CD8-positive, alpha-beta memory T cell (primary cell): Measurements from ENCODE around the gene ABHD17A. TPM values are rescaled to one million over a fixed set of nuclear protein-coding genes. Genes with fewer than 3 reads are reported as not detected.

Source experiments
- CTCF ChIA-PET: fragments of 350-600 bp; sonication (Branson Sonifier 250); formaldehyde crosslinking; loops from one replicate; lab custom pipeline; 2021; ENCODE audit warnings: antibody characterized with exemption; lab: Charles Lee
- POLR2A ChIA-PET: fragments of 350-600 bp; sonication (Branson Sonifier 250); formaldehyde crosslinking; loops from one replicate; lab custom pipeline; 2021; ENCODE audit warnings: antibody characterized with exemption; lab: Charles Lee
- DNase-seq, 5 donors: peaks; one replicate each; pipeline versions ENCODE4 v3.0.0 to v3.0.0-alpha.2; 2020 to 2022; ENCODE audit warnings: mixed read lengths in 1 of 5
- H3K27ac ChIP-seq: one replicate; pipeline ENCODE4 v1.7.0; 2013; ENCODE audit warnings: low read depth, mild to moderate bottlenecking, low read length, moderate library complexity
- H3K27me3 ChIP-seq: 2 replicates; pipeline ENCODE4 v1.7.0; 2013; ENCODE audit warnings: low read length, mild to moderate bottlenecking; ENCODE audit not compliant: insufficient read depth, poor library complexity, severe bottlenecking
- H3K36me3 ChIP-seq: 2 replicates; pipeline ENCODE4 v1.7.0; 2013; ENCODE audit warnings: mild to moderate bottlenecking, low read length, moderate library complexity; ENCODE audit not compliant: insufficient read depth
- H3K4me1 ChIP-seq: 2 replicates; pipeline ENCODE4 v1.7.0; 2013; ENCODE audit warnings: mild to moderate bottlenecking, low read length, moderate library complexity; ENCODE audit not compliant: insufficient read depth
- H3K4me3 ChIP-seq: 2 replicates; pipeline ENCODE4 v1.7.0; 2013; ENCODE audit warnings: mild to moderate bottlenecking, low read length
- H3K9me3 ChIP-seq: 2 replicates; pipeline ENCODE4 v1.7.0; 2013; ENCODE audit warnings: mild to moderate bottlenecking, low read length
- H3K27ac Mint-ChIP-seq, 8 donors: one replicate each; pipeline ENCODE4 v1.8.0; 2020 to 2021; ENCODE audit warnings: mixed read lengths in 8 of 8, mild to moderate bottlenecking in 6 of 8, inconsistent platforms in 3 of 8, moderate library complexity in 3 of 8
- H3K27me3 Mint-ChIP-seq, 2 donors: one replicate each; pipeline ENCODE4 v1.8.0; 2020 to 2021; ENCODE audit warnings: mixed read lengths in 2 of 2, mild to moderate bottlenecking in 1 of 2, moderate library complexity in 1 of 2
- H3K36me3 Mint-ChIP-seq, 3 donors: one replicate each; pipeline ENCODE4 v1.8.0; 2020 to 2021; ENCODE audit warnings: mixed read lengths in 3 of 3, inconsistent platforms in 1 of 3, mild to moderate bottlenecking in 1 of 3
- H3K4me1 Mint-ChIP-seq, 3 donors: one replicate each; pipeline ENCODE4 v1.8.0; 2020 to 2021; ENCODE audit warnings: mixed read lengths in 3 of 3, inconsistent platforms in 1 of 3, mild to moderate bottlenecking in 1 of 3
- H3K4me3 Mint-ChIP-seq, 7 donors: one replicate each; pipeline ENCODE4 v1.8.0; 2020 to 2021; ENCODE audit warnings: mixed read lengths in 7 of 7, mild to moderate bottlenecking in 6 of 7, moderate library complexity in 4 of 7, inconsistent platforms in 2 of 7
- H3K9me3 Mint-ChIP-seq, 5 donors: one replicate each; pipeline ENCODE4 v1.8.0; 2020 to 2022; ENCODE audit warnings: mixed read lengths in 5 of 5, mild to moderate bottlenecking in 3 of 5, moderate library complexity in 2 of 5, inconsistent platforms in 1 of 5
- polyA plus RNA-seq: library from polyadenylated mRNA; unstranded; fragments of 300-500 nt; fragmentation: Illumina TruSeq; gene quantifications from one replicate; pipeline ENCODE4 v1.2.3, GENCODE V29; 2021
- total RNA-seq, 2 experiments: library from RNA; stranded (reverse); gene quantifications; one replicate each; pipeline ENCODE4 v1.2.3, GENCODE V29; 2021

Gene ABHD17A
- total and polyA plus RNA-seq, 3 experiments from 2014 or later: 105 to 252 (median 114) TPM

- peak overlapping the region in 1 of 7 donors; percentile 32 for H3K4me3 Mint-ChIP-seq
Measured at GRCh38 chr19:1839658-1840540, 45.4 kb downstream of the ABHD17A start.

GRCh38 chr19:1837625-1838105 lies 47.6 kb downstream of the ABHD17A start:
- Histone ChIP-seq H3K9me3 (no peaks in the 10 kb centered on the region), H3K27ac (peak overlapping the region; percentile 70), H3K4me1 (peaks cover 7% of the 10 kb centered on the region), H3K4me3 (no peak overlapping the region), H3K27me3 (no peaks in the 10 kb centered on the region), H3K36me3 (no peaks in the 10 kb centered on the region)
- peak overlapping the region in 1 of 8 donors; percentile 14 for H3K27ac Mint-ChIP-seq
- no peaks in the 10 kb centered on the region for H3K9me3 Mint-ChIP-seq
- CTCF ChIA-PET: interaction anchor here (1.0 to 4.9 kb wide), 11 partner anchors 8 to 232 kb away, joined by 3 to 36 read pairs (median 6); partner anchors contain the start of genes REXO1 and UQCR11
- POLR2A ChIA-PET: no interaction called here
- peak in 4 of 5 donors; percentile 46 to 66 (median 52) for DNase-seq
- H3K4me1 Mint-ChIP-seq: peaks cover 24 to 60% (median 27%) of the 10 kb centered on the region in 3 donors
- no peaks in the 10 kb centered on the region for H3K27me3 Mint-ChIP-seq
- peaks cover 0 to 23% (median 0%) of the 10 kb centered on the region in 3 donors for H3K36me3 Mint-ChIP-seq
- peak overlapping the region in 1 of 7 donors; percentile 68 for H3K4me3 Mint-ChIP-seq

More at GRCh38 chr19:1839658-1840540, 45.4 kb downstream of the ABHD17A start:
- Histone ChIP-seq H3K27ac (no peak overlapping the region), H3K36me3 (no peaks in the 10 kb centered on the region), H3K9me3 (no peaks in the 10 kb centered on the region), H3K4me3 (no peak overlapping the region), H3K4me1 (peaks cover 23% of the 10 kb centered on the region), H3K27me3 (no peaks in the 10 kb centered on the region)
- Mint-ChIP-seq H3K36me3 (peaks cover 0 to 22% (median 0%) of the 10 kb centered on the region in 3 donors), H3K27me3 (no peaks in the 10 kb centered on the region), H3K4me1 (peaks cover 32 to 66% (median 32%) of the 10 kb centered on the region in 3 donors), H3K27ac (peak overlapping the region in 3 of 8 donors; percentile 23 to 39 (median 32)), H3K9me3 (no peaks in the 10 kb centered on the region)
- no peak for DNase-seq
- ChIA-PET POLR2A (no interaction called here), CTCF (interaction anchor here (2.8 to 4.9 kb wide), 3 partner anchors 9 to 14 kb away, joined by 12 to 36 read pairs (median 16); partner anchors contain the start of gene REXO1)

DNA sequence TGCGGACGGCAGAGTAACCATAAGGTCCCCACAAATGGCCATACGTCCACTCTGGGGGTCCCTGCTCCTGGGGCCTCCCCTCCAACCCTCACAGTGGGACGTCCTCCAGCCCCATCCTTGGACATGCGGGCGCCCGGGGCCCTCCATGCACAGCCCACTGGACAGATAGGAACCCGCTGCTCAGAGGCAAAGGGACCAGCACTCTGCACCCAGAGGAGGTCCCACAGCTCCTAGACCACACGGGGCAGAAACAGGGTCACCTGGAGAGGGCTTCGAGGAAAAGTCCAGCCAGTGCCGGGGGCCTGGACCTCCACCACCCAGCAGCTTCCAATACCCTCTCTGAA lies 48.1 kb downstream of the ABHD17A start:
- Histone ChIP-seq H3K9me3 (no peaks in the 10 kb centered on the region), H3K36me3 (no peaks in the 10 kb centered on the region), H3K27me3 (no peaks in the 10 kb centered on the region), H3K4me3 (no peak overlapping the region), H3K4me1 (peaks cover 2% of the 10 kb centered on the region), H3K27ac (peak overlapping the region; percentile 70)
- peaks cover 20 to 55% (median 26%) of the 10 kb centered on the region in 3 donors for H3K4me1 Mint-ChIP-seq
- peaks cover 0 to 21% (median 0%) of the 10 kb centered on the region in 3 donors for H3K36me3 Mint-ChIP-seq
- no peak overlapping the region for H3K4me3 Mint-ChIP-seq
- DNase-seq: no peak
- ChIA-PET CTCF (interaction anchor here (1.0 to 4.9 kb wide), 7 partner anchors 8 to 105 kb away, joined by 3 to 36 read pairs (median 8); no protein-coding TSS in a partner anchor), POLR2A (no interaction called here)
- H3K27me3 Mint-ChIP-seq: no peaks in the 10 kb centered on the region
- no peak overlapping the region for H3K27ac Mint-ChIP-seq
- no peaks in the 10 kb centered on the region for H3K9me3 Mint-ChIP-seq

- Histone ChIP-seq H3K36me3 (no peaks in the 10 kb centered on the region), H3K4me3 (no peak overlapping the region), H3K4me1 (no peaks in the 10 kb centered on the region), H3K9me3 (no peaks in the 10 kb centered on the region), H3K27me3 (no peaks in the 10 kb centered on the region), H3K27ac (peak overlapping the region; percentile 70)
- no peaks in the 10 kb centered on the region for H3K27me3 Mint-ChIP-seq
- ChIA-PET CTCF (interaction anchor here (1.0 to 4.9 kb wide), 5 partner anchors 7 to 19 kb away, joined by 3 to 36 read pairs (median 13); no protein-coding TSS in a partner anchor), POLR2A (no interaction called here)
- no peak overlapping the region for H3K4me3 Mint-ChIP-seq
- H3K27ac Mint-ChIP-seq: peak overlapping the region in 1 of 8 donors; percentile 6
- H3K4me1 Mint-ChIP-seq: peaks cover 18 to 50% (median 21%) of the 10 kb centered on the region in 3 donors
- no peak for DNase-seq
- peaks cover 0 to 23% (median 0%) of the 10 kb centered on the region in 3 donors for H3K36me3 Mint-ChIP-seq
- no peaks in the 10 kb centered on the region for H3K9me3 Mint-ChIP-seq
Measured at GRCh38 chr19:1836458-1837221, 48.7 kb downstream of the ABHD17A start.

DNA sequence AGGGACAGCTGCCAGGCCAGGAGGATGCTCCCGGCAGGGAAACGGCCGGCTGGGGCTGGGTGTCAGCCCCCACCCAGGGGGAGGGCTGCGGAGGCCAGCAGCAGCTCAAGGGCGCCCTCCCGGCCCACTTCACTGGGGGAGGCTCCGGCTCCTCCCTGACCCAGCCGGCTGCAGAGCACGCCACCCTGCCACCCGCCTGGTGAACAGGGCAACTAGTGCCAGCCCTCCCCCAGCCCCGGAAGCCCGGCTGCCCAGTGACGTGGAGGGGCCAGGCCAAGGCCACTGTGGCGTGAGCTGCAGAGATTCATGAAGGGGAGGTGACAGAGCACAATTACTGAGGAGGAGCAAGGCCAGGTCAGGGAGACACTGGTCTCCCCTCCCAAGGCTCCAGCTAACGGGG lies 51.8 kb downstream of the ABHD17A start:
- H3K27me3 ChIP-seq: no peaks in the 10 kb centered on the region
- H3K36me3 Mint-ChIP-seq: peaks cover 0 to 32% (median 2%) of the 10 kb centered on the region in 3 donors
- H3K27ac ChIP-seq: no peak overlapping the region
- no peak for DNase-seq
- no peak overlapping the region for H3K27ac Mint-ChIP-seq
- no peak overlapping the region for H3K4me3 Mint-ChIP-seq
- peaks cover 0 to 33% (median 7%) of the 10 kb centered on the region in 3 donors for H3K4me1 Mint-ChIP-seq
- H3K9me3 Mint-ChIP-seq: peaks cover 0 to 2% (median 0%) of the 10 kb centered on the region in 5 donors
- peaks cover 0 to 2% of the 10 kb centered on the region in 2 donors for H3K27me3 Mint-ChIP-seq
- CTCF ChIA-PET: interaction anchor here (1.3 kb wide), 1 partner anchor 10 kb away, joined by 3 read pairs; no protein-coding TSS in a partner anchor
- no peaks in the 10 kb centered on the region for H3K36me3 ChIP-seq
- POLR2A ChIA-PET: no interaction called here
- no peaks in the 10 kb centered on the region for H3K9me3 ChIP-seq
- H3K4me1 ChIP-seq: no peaks in the 10 kb centered on the region
- no peak overlapping the region for H3K4me3 ChIP-seq

DNA sequence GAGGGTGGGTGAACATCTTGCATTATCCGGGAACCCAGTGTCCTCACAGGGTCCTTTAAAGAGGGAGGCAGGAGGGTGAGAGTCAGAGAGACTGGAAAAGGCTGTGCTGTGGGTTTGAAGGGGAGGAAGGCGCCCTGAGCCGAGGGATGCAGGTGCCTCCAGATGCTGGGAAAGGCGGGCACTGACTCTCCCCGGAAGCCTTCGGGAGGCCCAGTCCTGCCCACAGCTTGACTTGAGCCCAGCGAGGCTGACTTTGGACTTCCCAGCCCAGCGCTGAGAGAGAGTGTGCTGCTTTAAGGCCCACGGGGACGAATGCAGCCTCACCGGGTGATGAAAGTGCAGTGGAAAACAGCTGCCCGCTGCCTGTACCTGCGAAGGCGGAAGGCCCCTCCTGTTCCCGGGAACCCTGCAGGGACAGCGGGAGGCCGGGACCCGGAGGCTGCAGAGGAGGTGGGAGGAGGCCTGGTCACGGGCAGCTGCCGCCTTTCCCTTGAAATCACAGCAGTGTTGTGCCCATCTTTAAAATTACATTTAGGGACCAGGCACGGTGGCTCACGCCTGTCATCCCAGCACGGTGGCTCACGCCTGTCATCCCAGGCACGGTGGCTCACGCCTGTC lies 53.1 kb downstream of the ABHD17A start:
- no peak overlapping the region for H3K4me3 ChIP-seq
- no peaks in the 10 kb centered on the region for H3K36me3 ChIP-seq
- H3K27ac ChIP-seq: no peak overlapping the region
- H3K9me3 Mint-ChIP-seq: peaks cover 0 to 2% (median 0%) of the 10 kb centered on the region in 5 donors
- DNase-seq: no peak
- H3K36me3 Mint-ChIP-seq: peaks cover 0 to 31% (median 2%) of the 10 kb centered on the region in 3 donors
- peak overlapping the region in 2 of 8 donors; percentile 22 to 66 for H3K27ac Mint-ChIP-seq
- CTCF ChIA-PET: interaction anchor here (0.5 to 1.3 kb wide), 2 partner anchors 11 to 55 kb away, joined by 3 to 4 read pairs; no protein-coding TSS in a partner anchor
- peaks cover 0 to 26% (median 7%) of the 10 kb centered on the region in 3 donors for H3K4me1 Mint-ChIP-seq
- H3K4me3 Mint-ChIP-seq: no peak overlapping the region
- no peaks in the 10 kb centered on the region for H3K27me3 ChIP-seq
- POLR2A ChIA-PET: interaction anchor here (0.7 kb wide), 1 partner anchor 218 kb away, joined by 10 read pairs; no protein-coding TSS in a partner anchor
- H3K9me3 ChIP-seq: no peaks in the 10 kb centered on the region
- no peaks in the 10 kb centered on the region for H3K4me1 ChIP-seq
- H3K27me3 Mint-ChIP-seq: peaks cover 0 to 2% of the 10 kb centered on the region in 2 donors

DNA sequence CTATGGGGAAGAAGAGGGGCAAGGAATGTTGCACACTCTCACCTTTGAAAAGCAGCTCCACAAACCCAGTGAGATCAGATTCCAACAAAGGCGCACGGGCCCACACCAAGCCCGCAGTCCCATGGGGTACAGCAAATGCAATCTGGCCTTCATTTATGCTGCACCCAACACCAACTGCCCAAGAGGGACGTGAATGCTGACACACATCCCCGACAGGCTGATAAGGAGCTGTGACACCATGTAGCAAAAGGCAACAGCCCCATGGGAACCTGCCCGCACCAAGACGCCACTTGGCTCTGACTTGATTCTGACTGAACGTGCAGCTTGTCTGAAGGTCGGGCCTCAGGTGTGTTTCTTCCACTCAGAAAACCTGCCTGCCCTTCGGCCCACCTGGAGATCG lies 54.3 kb downstream of the ABHD17A start:
- no peaks in the 10 kb centered on the region for H3K9me3 ChIP-seq
- CTCF ChIA-PET: interaction anchor here (1.8 to 3.8 kb wide), 2 partner anchors 7 to 18 kb away, joined by 4 to 16 read pairs; no protein-coding TSS in a partner anchor
- H3K4me3 ChIP-seq: no peak overlapping the region
- no peak overlapping the region for H3K27ac ChIP-seq
- Mint-ChIP-seq H3K9me3 (peaks cover 0 to 2% (median 0%) of the 10 kb centered on the region in 5 donors), H3K27ac (no peak overlapping the region), H3K4me1 (peaks cover 0 to 21% (median 6%) of the 10 kb centered on the region in 3 donors), H3K36me3 (peaks cover under 1 to 33% (median 2%) of the 10 kb centered on the region in 3 donors), H3K27me3 (peaks cover 0 to 2% of the 10 kb centered on the region in 2 donors), H3K4me3 (peak overlapping the region in 1 of 7 donors; percentile 8)
- H3K27me3 ChIP-seq: no peaks in the 10 kb centered on the region
- no peaks in the 10 kb centered on the region for H3K36me3 ChIP-seq
- POLR2A ChIA-PET: no interaction called here
- H3K4me1 ChIP-seq: peaks cover 6% of the 10 kb centered on the region
- DNase-seq: no peak
